GM23338 (cell line): ENCODE results near the gene FKBP2.

Experiments used
- CREB1 ChIP-seq: fragments of 250-450 bp; sonication (Bioruptor Pico); IDR thresholded peaks from 2 replicates; pipeline ENCODE4 v1.5.0; 2020; ENCODE audit warnings: low read depth, mild to moderate bottlenecking, moderate library complexity
- POLR2AphosphoS5 ChIP-seq: IDR thresholded peaks from 2 replicates; pipeline ENCODE4 v1.6.1; 2016; ENCODE audit warnings: antibody characterized with exemption, low read depth
- TF ChIP-seq, protein P1 (sequence below), 2 experiments: fragments of 200-600 bp in 1 of 2; sonication (generic) in 1 of 2; conservative IDR thresholded peaks; 2 replicates each; pipeline versions ENCODE4 v1.5.1 to v1.6.1; 2016 to 2017; ENCODE audit warnings: antibody characterized with exemption in 2 of 2, low read depth in 2 of 2, mild to moderate bottlenecking in 2 of 2, moderate library complexity in 1 of 2
- TF ChIP-seq, protein P2 (sequence below): IDR thresholded peaks from one replicate; pipeline ENCODE4 v1.6.1; 2018; ENCODE audit warnings: antibody characterized with exemption; ENCODE audit not compliant: unreplicated experiment

DNA sequence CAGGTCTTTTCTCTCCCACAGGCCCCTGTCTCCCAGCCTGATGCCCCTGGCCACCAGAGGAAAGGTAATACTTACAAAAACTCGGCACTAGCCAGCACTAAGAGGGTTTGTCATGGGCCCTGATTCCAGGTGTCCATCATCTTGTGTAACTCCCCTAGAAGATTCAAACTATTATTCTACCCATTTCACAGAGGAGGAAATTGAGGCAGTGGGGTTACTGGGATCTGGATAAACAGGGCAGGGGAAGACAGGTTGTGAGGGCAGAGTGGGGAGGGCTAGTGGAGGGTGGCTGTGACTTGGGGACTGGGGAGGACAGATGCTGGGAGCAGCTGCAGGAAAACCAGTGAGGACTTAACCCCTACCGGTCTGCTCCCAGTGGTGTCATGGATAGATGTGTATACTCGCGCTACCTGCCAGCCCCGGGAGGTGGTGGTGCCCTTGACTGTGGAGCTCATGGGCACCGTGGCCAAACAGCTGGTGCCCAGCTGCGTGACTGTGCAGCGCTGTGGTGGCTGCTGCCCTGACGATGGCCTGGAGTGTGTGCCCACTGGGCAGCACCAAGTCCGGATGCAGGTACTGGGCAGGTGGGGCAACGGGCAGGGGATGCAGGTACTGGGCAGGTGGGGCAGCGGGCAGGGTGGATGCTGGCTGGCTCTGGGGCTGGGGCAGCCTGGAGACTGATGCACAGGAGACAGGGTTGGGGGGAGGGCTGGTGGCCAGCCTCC, 5.3 kb upstream of the FKBP2 start:
- TF ChIP-seq, protein P1, sequence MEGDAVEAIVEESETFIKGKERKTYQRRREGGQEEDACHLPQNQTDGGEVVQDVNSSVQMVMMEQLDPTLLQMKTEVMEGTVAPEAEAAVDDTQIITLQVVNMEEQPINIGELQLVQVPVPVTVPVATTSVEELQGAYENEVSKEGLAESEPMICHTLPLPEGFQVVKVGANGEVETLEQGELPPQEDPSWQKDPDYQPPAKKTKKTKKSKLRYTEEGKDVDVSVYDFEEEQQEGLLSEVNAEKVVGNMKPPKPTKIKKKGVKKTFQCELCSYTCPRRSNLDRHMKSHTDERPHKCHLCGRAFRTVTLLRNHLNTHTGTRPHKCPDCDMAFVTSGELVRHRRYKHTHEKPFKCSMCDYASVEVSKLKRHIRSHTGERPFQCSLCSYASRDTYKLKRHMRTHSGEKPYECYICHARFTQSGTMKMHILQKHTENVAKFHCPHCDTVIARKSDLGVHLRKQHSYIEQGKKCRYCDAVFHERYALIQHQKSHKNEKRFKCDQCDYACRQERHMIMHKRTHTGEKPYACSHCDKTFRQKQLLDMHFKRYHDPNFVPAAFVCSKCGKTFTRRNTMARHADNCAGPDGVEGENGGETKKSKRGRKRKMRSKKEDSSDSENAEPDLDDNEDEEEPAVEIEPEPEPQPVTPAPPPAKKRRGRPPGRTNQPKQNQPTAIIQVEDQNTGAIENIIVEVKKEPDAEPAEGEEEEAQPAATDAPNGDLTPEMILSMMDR (conservative IDR thresholded peaks at IDR 0.05; ENCODE audit: low read depth in 2 of 2): no peak
- TF ChIP-seq POLR2AphosphoS5 (no peak), CREB1 (CRISPR knock-in tag) (no peak)
- TF ChIP-seq, protein P2, sequence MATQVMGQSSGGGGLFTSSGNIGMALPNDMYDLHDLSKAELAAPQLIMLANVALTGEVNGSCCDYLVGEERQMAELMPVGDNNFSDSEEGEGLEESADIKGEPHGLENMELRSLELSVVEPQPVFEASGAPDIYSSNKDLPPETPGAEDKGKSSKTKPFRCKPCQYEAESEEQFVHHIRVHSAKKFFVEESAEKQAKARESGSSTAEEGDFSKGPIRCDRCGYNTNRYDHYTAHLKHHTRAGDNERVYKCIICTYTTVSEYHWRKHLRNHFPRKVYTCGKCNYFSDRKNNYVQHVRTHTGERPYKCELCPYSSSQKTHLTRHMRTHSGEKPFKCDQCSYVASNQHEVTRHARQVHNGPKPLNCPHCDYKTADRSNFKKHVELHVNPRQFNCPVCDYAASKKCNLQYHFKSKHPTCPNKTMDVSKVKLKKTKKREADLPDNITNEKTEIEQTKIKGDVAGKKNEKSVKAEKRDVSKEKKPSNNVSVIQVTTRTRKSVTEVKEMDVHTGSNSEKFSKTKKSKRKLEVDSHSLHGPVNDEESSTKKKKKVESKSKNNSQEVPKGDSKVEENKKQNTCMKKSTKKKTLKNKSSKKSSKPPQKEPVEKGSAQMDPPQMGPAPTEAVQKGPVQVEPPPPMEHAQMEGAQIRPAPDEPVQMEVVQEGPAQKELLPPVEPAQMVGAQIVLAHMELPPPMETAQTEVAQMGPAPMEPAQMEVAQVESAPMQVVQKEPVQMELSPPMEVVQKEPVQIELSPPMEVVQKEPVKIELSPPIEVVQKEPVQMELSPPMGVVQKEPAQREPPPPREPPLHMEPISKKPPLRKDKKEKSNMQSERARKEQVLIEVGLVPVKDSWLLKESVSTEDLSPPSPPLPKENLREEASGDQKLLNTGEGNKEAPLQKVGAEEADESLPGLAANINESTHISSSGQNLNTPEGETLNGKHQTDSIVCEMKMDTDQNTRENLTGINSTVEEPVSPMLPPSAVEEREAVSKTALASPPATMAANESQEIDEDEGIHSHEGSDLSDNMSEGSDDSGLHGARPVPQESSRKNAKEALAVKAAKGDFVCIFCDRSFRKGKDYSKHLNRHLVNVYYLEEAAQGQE: no peak
